Ishikawa (cell line): ENCODE results near the gene CBX4.

Experiments used
- CEBPB ChIP-seq: IDR thresholded peaks from 2 replicates; pipeline ENCODE4 v1.6.1; 2012
- CREB1 ChIP-seq: IDR thresholded peaks from 2 replicates; pipeline ENCODE4 v1.6.1; 2012; ENCODE audit warnings: low read depth
- EGR1 ChIP-seq: IDR thresholded peaks from 2 replicates; pipeline ENCODE4 v1.6.1; 2012
- EP300 ChIP-seq: IDR thresholded peaks from 2 replicates; pipeline ENCODE4 v1.6.1; 2012; ENCODE audit warnings: borderline replicate concordance
- FOXM1 ChIP-seq: IDR thresholded peaks from 2 replicates; pipeline ENCODE4 v1.6.1; 2012; ENCODE audit warnings: low read depth, borderline replicate concordance
- NFIC ChIP-seq: IDR thresholded peaks from 2 replicates; pipeline ENCODE4 v1.6.1; 2012
- RAD21 ChIP-seq: IDR thresholded peaks from 2 replicates; pipeline ENCODE4 v1.6.1; 2012; ENCODE audit warnings: low read depth
- TAF1 ChIP-seq: IDR thresholded peaks from 2 replicates; pipeline ENCODE4 v1.6.1; 2012; ENCODE audit warnings: low read depth, mild to moderate bottlenecking
- TCF12 ChIP-seq: IDR thresholded peaks from 2 replicates; pipeline ENCODE4 v1.6.1; 2012; ENCODE audit warnings: low read depth
- TEAD4 ChIP-seq: IDR thresholded peaks from 2 replicates; pipeline ENCODE4 v1.6.1; 2012
- YY1 ChIP-seq: IDR thresholded peaks from 2 replicates; pipeline ENCODE4 v1.6.1; 2012; ENCODE audit warnings: low read depth
- ZBTB7A ChIP-seq: IDR thresholded peaks from 2 replicates; pipeline ENCODE4 v1.6.1; 2012; ENCODE audit warnings: low read depth
- TF ChIP-seq, protein P1 (sequence below): IDR thresholded peaks from 2 replicates; pipeline ENCODE4 v1.6.1; 2012; ENCODE audit warnings: low read depth, mild to moderate bottlenecking
- TF ChIP-seq, protein P2 (sequence below): IDR thresholded peaks from 2 replicates; pipeline ENCODE4 v1.6.1; 2012
- TF ChIP-seq, protein P3 (sequence below): IDR thresholded peaks from 2 replicates; pipeline ENCODE4 v1.6.1; 2012

CBX4 gene

DNA sequence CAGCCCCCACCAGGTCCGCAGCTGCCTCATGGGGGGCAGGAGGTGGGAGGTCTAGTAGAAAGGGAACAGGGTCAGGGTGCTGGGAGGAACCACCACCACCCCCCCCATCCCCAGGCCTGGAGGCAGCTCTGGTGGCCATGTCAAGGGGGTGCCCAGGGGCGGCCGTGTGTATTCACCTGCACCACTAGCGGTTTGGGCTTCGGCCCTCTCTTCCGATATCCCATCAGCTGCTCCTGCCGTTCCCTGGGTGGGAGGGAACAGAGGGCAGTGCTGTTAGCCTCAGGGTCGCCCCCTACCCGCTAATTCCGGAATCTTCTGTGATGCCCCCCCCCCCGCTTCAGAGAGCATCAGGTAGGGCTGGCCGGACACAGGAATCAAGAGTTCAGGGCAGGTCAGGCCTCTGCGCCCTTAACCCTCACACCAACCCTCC, 3.8 kb downstream of the CBX4 start:
- no peak for TF ChIP-seq TEAD4
- no peak for TF ChIP-seq TAF1
- TF ChIP-seq CEBPB: no peak
- no peak for TF ChIP-seq EP300
- TF ChIP-seq, protein P1, sequence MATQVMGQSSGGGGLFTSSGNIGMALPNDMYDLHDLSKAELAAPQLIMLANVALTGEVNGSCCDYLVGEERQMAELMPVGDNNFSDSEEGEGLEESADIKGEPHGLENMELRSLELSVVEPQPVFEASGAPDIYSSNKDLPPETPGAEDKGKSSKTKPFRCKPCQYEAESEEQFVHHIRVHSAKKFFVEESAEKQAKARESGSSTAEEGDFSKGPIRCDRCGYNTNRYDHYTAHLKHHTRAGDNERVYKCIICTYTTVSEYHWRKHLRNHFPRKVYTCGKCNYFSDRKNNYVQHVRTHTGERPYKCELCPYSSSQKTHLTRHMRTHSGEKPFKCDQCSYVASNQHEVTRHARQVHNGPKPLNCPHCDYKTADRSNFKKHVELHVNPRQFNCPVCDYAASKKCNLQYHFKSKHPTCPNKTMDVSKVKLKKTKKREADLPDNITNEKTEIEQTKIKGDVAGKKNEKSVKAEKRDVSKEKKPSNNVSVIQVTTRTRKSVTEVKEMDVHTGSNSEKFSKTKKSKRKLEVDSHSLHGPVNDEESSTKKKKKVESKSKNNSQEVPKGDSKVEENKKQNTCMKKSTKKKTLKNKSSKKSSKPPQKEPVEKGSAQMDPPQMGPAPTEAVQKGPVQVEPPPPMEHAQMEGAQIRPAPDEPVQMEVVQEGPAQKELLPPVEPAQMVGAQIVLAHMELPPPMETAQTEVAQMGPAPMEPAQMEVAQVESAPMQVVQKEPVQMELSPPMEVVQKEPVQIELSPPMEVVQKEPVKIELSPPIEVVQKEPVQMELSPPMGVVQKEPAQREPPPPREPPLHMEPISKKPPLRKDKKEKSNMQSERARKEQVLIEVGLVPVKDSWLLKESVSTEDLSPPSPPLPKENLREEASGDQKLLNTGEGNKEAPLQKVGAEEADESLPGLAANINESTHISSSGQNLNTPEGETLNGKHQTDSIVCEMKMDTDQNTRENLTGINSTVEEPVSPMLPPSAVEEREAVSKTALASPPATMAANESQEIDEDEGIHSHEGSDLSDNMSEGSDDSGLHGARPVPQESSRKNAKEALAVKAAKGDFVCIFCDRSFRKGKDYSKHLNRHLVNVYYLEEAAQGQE: no peak
- TF ChIP-seq ZBTB7A: no peak
- no peak for TF ChIP-seq YY1
- TF ChIP-seq, protein P2, sequence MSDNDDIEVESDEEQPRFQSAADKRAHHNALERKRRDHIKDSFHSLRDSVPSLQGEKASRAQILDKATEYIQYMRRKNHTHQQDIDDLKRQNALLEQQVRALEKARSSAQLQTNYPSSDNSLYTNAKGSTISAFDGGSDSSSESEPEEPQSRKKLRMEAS: no peak
- TF ChIP-seq TCF12: no peak
- TF ChIP-seq, protein P3, sequence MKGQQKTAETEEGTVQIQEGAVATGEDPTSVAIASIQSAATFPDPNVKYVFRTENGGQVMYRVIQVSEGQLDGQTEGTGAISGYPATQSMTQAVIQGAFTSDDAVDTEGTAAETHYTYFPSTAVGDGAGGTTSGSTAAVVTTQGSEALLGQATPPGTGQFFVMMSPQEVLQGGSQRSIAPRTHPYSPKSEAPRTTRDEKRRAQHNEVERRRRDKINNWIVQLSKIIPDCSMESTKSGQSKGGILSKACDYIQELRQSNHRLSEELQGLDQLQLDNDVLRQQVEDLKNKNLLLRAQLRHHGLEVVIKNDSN: no peak
- no peak for TF ChIP-seq NFIC
- no peak for TF ChIP-seq CREB1
- no peak for TF ChIP-seq RAD21
- no peak for TF ChIP-seq EGR1
- TF ChIP-seq FOXM1: no peak

DNA sequence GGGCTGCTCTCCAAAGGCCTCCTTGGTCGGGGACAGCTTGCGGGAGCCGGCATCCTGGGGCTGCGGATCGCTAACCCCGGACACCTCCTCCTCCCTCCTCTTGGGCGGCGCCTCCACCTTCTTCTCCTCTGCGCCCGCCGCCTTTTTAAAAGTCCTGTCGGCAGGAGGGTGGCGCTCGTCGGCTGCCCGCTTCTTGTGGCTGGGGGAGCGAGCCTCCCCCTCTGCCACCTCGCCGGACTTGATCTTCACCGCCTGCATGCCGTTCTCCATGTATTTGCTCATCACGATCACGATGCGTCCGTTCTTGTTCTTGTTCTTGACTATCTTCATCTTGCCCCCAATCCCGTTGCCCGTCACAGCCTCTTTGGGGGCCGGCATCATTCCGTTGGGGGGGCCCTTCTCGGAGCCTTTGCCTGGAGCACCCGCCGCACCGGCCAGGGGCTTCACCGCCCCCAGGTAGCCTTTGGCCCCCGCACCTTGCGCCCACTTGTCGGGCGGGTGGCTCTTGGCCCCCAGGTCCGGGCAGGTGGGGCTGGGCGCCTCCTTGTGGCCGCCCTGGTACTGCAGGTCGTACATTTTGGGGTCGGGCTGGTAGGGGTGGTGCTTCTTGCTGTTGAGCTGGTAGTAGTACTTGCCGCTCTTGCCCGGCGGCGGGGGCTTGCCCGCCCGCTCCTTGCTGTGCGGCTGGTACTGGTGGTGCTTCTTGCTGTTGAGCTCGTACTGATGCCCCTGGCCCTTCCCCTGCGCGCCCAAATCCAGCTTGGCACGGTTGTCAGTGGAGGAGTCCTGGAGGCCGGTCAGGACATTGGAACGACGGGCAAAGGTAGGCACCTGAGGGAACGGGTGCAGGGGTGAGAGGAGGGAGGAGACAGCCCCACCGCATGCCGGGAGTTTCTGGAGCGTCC, 4.4 kb downstream of the CBX4 start:
- TF ChIP-seq, protein P2: no peak
- TF ChIP-seq CEBPB (no peak), RAD21 (peak; percentile 51; the same call in 1 of the 2 replicates), EGR1 (no peak), TAF1 (no peak), ZBTB7A (0 out of 2 replicates have a peak, but pooled peaks have one; percentile 28)

DNA sequence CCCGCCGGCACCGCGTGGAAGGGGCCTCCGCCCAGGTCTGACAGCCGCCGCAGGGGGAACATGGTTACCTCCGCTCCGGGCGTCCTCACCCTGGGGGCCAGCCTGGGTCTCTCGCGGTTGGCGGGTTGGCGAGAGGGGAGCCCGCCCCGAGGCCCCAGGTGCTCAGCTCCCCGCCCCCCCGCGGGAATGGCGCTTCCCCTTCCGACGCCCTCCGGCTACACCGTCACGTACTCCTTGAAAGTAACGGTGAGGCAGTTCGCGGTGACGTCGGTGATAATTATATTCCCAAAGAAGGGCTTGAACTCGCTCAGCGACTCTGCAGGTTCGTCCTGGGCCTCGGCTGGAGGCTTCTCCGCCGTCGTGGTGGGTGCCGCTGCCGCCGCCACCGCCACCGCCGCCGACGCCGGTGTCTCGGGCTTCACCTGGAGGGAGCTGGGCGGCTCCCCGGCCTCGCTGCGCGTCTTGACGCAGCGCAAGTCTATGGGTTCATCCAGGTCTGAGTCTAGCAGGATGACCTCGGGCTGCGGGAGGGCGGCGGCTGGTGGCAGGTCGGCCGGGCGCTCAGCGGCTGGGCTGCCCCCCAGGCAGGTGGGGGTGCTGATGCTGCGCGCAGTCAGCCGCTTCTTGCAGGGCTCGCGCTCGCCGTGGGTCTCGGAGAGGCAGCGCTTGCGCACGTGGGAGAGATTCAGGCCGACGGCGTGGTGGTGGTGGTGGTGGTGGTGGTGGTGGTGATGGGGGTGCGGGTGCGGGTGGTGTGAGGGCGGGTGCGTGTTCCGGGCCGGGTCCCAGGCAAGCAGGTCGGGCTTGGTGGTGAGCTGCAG, 5.3 kb downstream of the CBX4 start:
- no peak for TF ChIP-seq YY1
- no peak for TF ChIP-seq CREB1
- TF ChIP-seq TCF12: no peak
- TF ChIP-seq TEAD4: no peak
- TF ChIP-seq NFIC: no peak
- no peak for TF ChIP-seq TAF1
- no peak for TF ChIP-seq RAD21
- TF ChIP-seq, protein P1: no peak

DNA sequence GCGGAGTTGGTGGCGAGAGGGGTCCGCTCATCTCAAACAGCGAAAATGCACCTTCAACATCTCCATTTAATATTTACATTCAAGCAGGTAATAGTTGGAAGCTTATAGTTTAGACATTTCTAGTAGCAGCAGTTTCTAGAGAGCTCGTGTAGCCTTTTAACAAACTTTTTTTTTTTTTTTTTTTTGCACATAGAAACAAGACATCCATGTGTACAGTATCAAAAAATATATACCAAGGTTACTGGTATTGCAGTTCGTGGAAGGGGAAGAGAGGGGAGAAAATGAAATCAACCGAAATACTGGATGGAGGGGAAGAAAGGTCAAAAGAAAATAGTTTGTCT, 6.2 kb downstream of the CBX4 start:
- TF ChIP-seq TCF12 (no peak), YY1 (no peak), EP300 (no peak), TEAD4 (no peak), CEBPB (no peak), NFIC (no peak), EGR1 (no peak)
- TF ChIP-seq, protein P2: no peak
- TF ChIP-seq, protein P1: no peak
